Activated B cell treated with CpG ODN at 0.5 μM for 24 hours (primary cell): Measurements from ENCODE around the gene GNPAT. TPM values are rescaled to one million over a fixed set of nuclear protein-coding genes. Genes with fewer than 3 reads are reported as not detected.

ENCODE experiments used
- ATAC-seq: fragments of 200-7000 bp; cut with Tn5 transposase; one replicate; pipeline ENCODE4 v1.10.0; 2021; ENCODE audit warnings: low read depth, mild to moderate bottlenecking, moderate library complexity
- CTCF ChIA-PET: fragments of 350-600 bp; sonication (Branson Sonifier 250); formaldehyde crosslinking; loops from one replicate; lab custom pipeline; 2021; ENCODE audit warnings: antibody characterized with exemption; lab: Charles Lee
- POLR2A ChIA-PET: fragments of 350-600 bp; sonication (Branson Sonifier 250); formaldehyde crosslinking; loops from one replicate; lab custom pipeline; 2021; ENCODE audit warnings: antibody characterized with exemption; lab: Charles Lee
- DNase-seq: peaks from one replicate; pipeline ENCODE4 v3.0.0; 2022
- H3K27ac Mint-ChIP-seq: one replicate; pipeline ENCODE4 v1.8.0; 2020; ENCODE audit warnings: mixed read lengths
- H3K27me3 Mint-ChIP-seq: one replicate; pipeline ENCODE4 v1.8.0; 2021; ENCODE audit warnings: mixed read lengths
- H3K36me3 Mint-ChIP-seq: one replicate; pipeline ENCODE4 v1.8.0; 2021; ENCODE audit warnings: low read depth, mixed read lengths
- H3K4me1 Mint-ChIP-seq: one replicate; pipeline ENCODE4 v1.8.0; 2021; ENCODE audit warnings: mixed read lengths
- H3K4me3 Mint-ChIP-seq: one replicate; pipeline ENCODE4 v1.8.0; 2020; ENCODE audit warnings: mild to moderate bottlenecking, mixed read lengths
- H3K9me3 Mint-ChIP-seq: one replicate; pipeline ENCODE4 v1.8.0; 2020; ENCODE audit warnings: mixed read lengths
- CTCF ChIP-seq: fragments of 200-600 bp; IDR thresholded peaks from one replicate; pipeline ENCODE4 v1.8.0; 2022; ENCODE audit warnings: antibody characterized with exemption, mild to moderate bottlenecking
- intact Hi-C: fragments of 100-400 bp; cut with micrococcal nuclease; formaldehyde crosslinking; loops from one replicate; pipeline ENCODE4 v1.15.1; 2024
- total RNA-seq: library from RNA; stranded (reverse); gene quantifications from 2 replicates; pipeline ENCODE4 v1.2.3, GENCODE V29; 2022

The GNPAT gene
- total RNA-seq, 1 donor from 2014 or later, result 47.4 TPM

GRCh38 chr1:231213831-231214573 is 27.0 kb upstream of the GNPAT start:
- no peak for ATAC-seq

GRCh38 chr1:231214918-231215680 is 25.9 kb upstream of the GNPAT start:
- intact Hi-C loops, result loop anchor here (1.0 to 10.0 kb wide), 4 partner anchors 26 to 573 kb away; partner anchors contain the start of genes COG2, EXOC8, GNPAT and SPRTN
- CTCF ChIA-PET, result interaction anchor here (1.1 to 1.4 kb wide), 2 partner anchors 19 to 299 kb away, joined by 3 to 4 read pairs; no protein-coding TSS in a partner anchor
- H3K4me3 Mint-ChIP-seq, result peak overlapping the region; percentile 78

More at GRCh38 chr1:231213831-231214573, 27.0 kb upstream of the GNPAT start:
- Mint-ChIP-seq H3K4me3 (no peak overlapping the region), H3K27ac (no peak overlapping the region), H3K9me3 (no peaks in the 10 kb centered on the region), H3K4me1 (peaks cover 41% of the 10 kb centered on the region), H3K27me3 (no peaks in the 10 kb centered on the region), H3K36me3 (no peaks in the 10 kb centered on the region)
- TF ChIP-seq CTCF, result no peak
- POLR2A ChIA-PET, result interaction anchor here (0.7 to 2.1 kb wide), 2 partner anchors 124 to 175 kb away, joined by 3 to 7 read pairs; partner anchors contain the start of genes EXOC8 and SPRTN
- no peak for DNase-seq
- CTCF ChIA-PET, result interaction anchor here (1.4 kb wide), 1 partner anchor 297 kb away, joined by 4 read pairs; no protein-coding TSS in a partner anchor
- intact Hi-C loops, result loop anchor here (10.0 kb wide), 1 partner anchor 121 kb away; the partner anchor contains the start of genes EXOC8 and SPRTN

GRCh38 chr1:231215681-231216385 is 25.2 kb upstream of the GNPAT start:
- Mint-ChIP-seq H3K27me3 (no peaks in the 10 kb centered on the region), H3K27ac (peak overlapping the region; percentile 56), H3K4me1 (peaks cover 41% of the 10 kb centered on the region), H3K9me3 (no peaks in the 10 kb centered on the region), H3K36me3 (no peaks in the 10 kb centered on the region), H3K4me3 (peak overlapping the region; percentile 78)
- POLR2A ChIA-PET, result interaction anchor here (1.2 to 2.1 kb wide), 6 partner anchors 11 to 243 kb away, joined by 3 to 12 read pairs (median 6); partner anchors contain the start of genes EXOC8, GNPAT and SPRTN
- CTCF ChIA-PET, result interaction anchor here (1.1 to 1.4 kb wide), 2 partner anchors 18 to 299 kb away, joined by 3 to 4 read pairs; no protein-coding TSS in a partner anchor
- no peak for DNase-seq
- intact Hi-C loops, result loop anchor here (1.0 to 10.0 kb wide), 4 partner anchors 25 to 574 kb away; partner anchors contain the start of genes COG2, EXOC8, GNPAT and SPRTN
- no peak for ATAC-seq
- no peak for TF ChIP-seq CTCF

More at GRCh38 chr1:231214918-231215680, 25.9 kb upstream of the GNPAT start:
- Mint-ChIP-seq H3K27ac (peak overlapping the region; percentile 56), H3K36me3 (no peaks in the 10 kb centered on the region), H3K4me1 (peaks cover 41% of the 10 kb centered on the region), H3K27me3 (no peaks in the 10 kb centered on the region), H3K9me3 (no peaks in the 10 kb centered on the region)
- ATAC-seq (peak; percentile 28), DNase-seq (peak; percentile 21)
- POLR2A ChIA-PET, result interaction anchor here (0.5 to 2.1 kb wide), 8 partner anchors 10 to 430 kb away, joined by 3 to 12 read pairs (median 4); partner anchors contain the start of genes EXOC8, GNPAT and SPRTN
- TF ChIP-seq CTCF, result no peak

- Mint-ChIP-seq H3K27ac (no peak overlapping the region), H3K27me3 (no peaks in the 10 kb centered on the region), H3K36me3 (no peaks in the 10 kb centered on the region), H3K4me1 (peaks cover 35% of the 10 kb centered on the region), H3K9me3 (no peaks in the 10 kb centered on the region), H3K4me3 (no peak overlapping the region)
- intact Hi-C loops, result loop anchor here (10.0 kb wide), 1 partner anchor 118 kb away; the partner anchor contains the start of genes EXOC8 and SPRTN
- ChIA-PET CTCF (no interaction called here), POLR2A (interaction anchor here (1.1 to 1.9 kb wide), 3 partner anchors 24 to 204 kb away, joined by 3 to 12 read pairs (median 5); partner anchors contain the start of gene GNPAT)
- no peak for ATAC-seq
- TF ChIP-seq CTCF, result no peak
- no peak for DNase-seq
Observed at GRCh38 chr1:231216498-231216897, 24.5 kb upstream of the GNPAT start.
